ENCODE measurements around the gene KLK15. TPM values are rescaled to one million over a fixed set of nuclear protein-coding genes. Genes with fewer than 3 reads are reported as not detected.

KLK15 gene
- total and polyA plus RNA-seq, 2 of the 4 experiments (the other 2 are of a cell fraction): not detected

GRCh38 chr19:50831026-50831396 is 2.4 kb downstream of the KLK15 start:
- dilution Hi-C loops (cut with HindIII; ENCODE audit: low sequenced_read_pairs, unreplicated experiment): no loop called here

More at GRCh38 chr19:50831026-50831396, 2.4 kb downstream of the KLK15 start:
- no TSS peak for BruUV-seq (replicated peaks)
- Histone ChIP-seq H4K20me1 (ENCODE audit: insufficient read depth, low read length) (no peaks in the 10 kb centered on the region), H3K9me1 (ENCODE audit: insufficient read depth, low read length) (no peaks in the 10 kb centered on the region), H3K36me3 (ENCODE audit: control insufficient read depth, insufficient read depth, low read length) (no peaks in the 10 kb centered on the region), H3K23ac (ENCODE audit: low read depth, low read length) (no peak overlapping the region), H4K8ac (ENCODE audit: low read depth in 2 of 2, low read length in 2 of 2) (no peak overlapping the region), H3K27me3 (ENCODE audit: control insufficient read depth, insufficient read depth, low read length) (peaks cover 1% of the 10 kb centered on the region; the same call in 1 of the 2 replicates), H3K18ac (ENCODE audit: low read depth, low read length) (no peak overlapping the region), H2BK120ac (ENCODE audit: low read depth, low read length) (no peak overlapping the region), H3K56ac (ENCODE audit: extremely low read depth, insufficient read depth, low read length) (no peak overlapping the region), H2AFZ (replicated peaks; ENCODE audit: low read length, poor library complexity) (no peak overlapping the region), H3K9me3 (ENCODE audit: control insufficient read depth, insufficient read depth, low read length) (no peaks in the 10 kb centered on the region), H3K4me2 (ENCODE audit: low read depth, low read length) (no peak overlapping the region), H2AK5ac (ENCODE audit: low read depth, low read length) (no peak overlapping the region), H3K4me1 (ENCODE audit: control insufficient read depth, insufficient read depth, low read length) (no peaks in the 10 kb centered on the region), H2BK20ac (ENCODE audit: low read depth, low read length) (no peak overlapping the region), H2BK15ac (ENCODE audit: low read depth, low read length) (no peak overlapping the region), H3K4ac (ENCODE audit: low read depth, low read length) (no peak overlapping the region), H3K27ac (ENCODE audit: insufficient read depth, low read length) (no peak overlapping the region), H2AK9ac (replicated peaks; ENCODE audit: low read depth, low read length, poor library complexity) (no peak overlapping the region), H3K79me1 (ENCODE audit: low read depth in 1 of 2, low read length in 2 of 2) (no peaks in the 10 kb centered on the region), H2BK5ac (ENCODE audit: low read depth, low read length, poor library complexity, severe bottlenecking) (no peak overlapping the region), H4K91ac (ENCODE audit: insufficient read depth, low read depth, low read length) (no peak overlapping the region), H3K14ac (replicated peaks; ENCODE audit: low read depth, low read length) (no peak overlapping the region), H3K9ac (ENCODE audit: low read depth, low read length) (no peak overlapping the region), H4K5ac (ENCODE audit: low read depth, low read length) (no peak overlapping the region), H3K4me3 (ENCODE audit: insufficient read depth, low read depth, low read length) (no peak overlapping the region)
- intact Hi-C loops (cut with micrococcal nuclease): no loop called here
- ATAC-seq (ENCODE audit: low read depth): no peak
- TF ChIP-seq CTCF (conservative IDR thresholded peaks at IDR 0.05; ENCODE audit: low read depth, low read length) (no peak), SMC3 (IDR thresholded peaks at IDR 0.05; ENCODE audit: low read depth, low read length) (no peak), MAFK (IDR thresholded peaks at IDR 0.05; ENCODE audit: low read depth, low read length) (no peak), MXI1 (IDR thresholded peaks at IDR 0.05; ENCODE audit: borderline replicate concordance, low read depth, low read length) (no peak), NFE2L2 (IDR thresholded peaks at IDR 0.05; ENCODE audit: low read depth, low read length) (no peak), MAZ (IDR thresholded peaks at IDR 0.05; ENCODE audit: borderline replicate concordance, low read depth, low read length) (no peak), RFX5 (IDR thresholded peaks at IDR 0.05; ENCODE audit: low read depth, low read length) (no peak), CHD1 (IDR thresholded peaks at IDR 0.05; ENCODE audit: low read depth, low read length) (no peak), RCOR1 (IDR thresholded peaks at IDR 0.05; ENCODE audit: insufficient replicate concordance, low read length) (no peak), CEBPB (IDR thresholded peaks at IDR 0.05; ENCODE audit: low read depth, low read length) (no peak), RAD21 (IDR thresholded peaks at IDR 0.05; ENCODE audit: low read length) (no peak), USF2 (IDR thresholded peaks at IDR 0.05; ENCODE audit: low read depth, low read length) (no peak), FOS (IDR thresholded peaks at IDR 0.05; ENCODE audit: low read depth, low read length) (no peak), ELK1 (IDR thresholded peaks at IDR 0.05; ENCODE audit: borderline replicate concordance, low read depth, low read length) (no peak), POLR2A (IDR thresholded peaks at IDR 0.05; ENCODE audit: low read depth, low read length) (no peak)
- ChIA-PET POLR2A (ENCODE audit: unreplicated experiment) (no interaction called here), CTCF (no interaction called here)
- WGBS, 2 experiments (ENCODE audit: extremely low coverage in 2 of 2, insufficient read length in 1 of 2): 49% methylated on average over 4 of the region's 7 CpGs; no CpG with 5 or more reads in 1 of the 2 experiments
- in situ Hi-C loops (cut with MboI; ENCODE audit: low sequenced_read_pairs): no loop called here
- no peak for DNase-seq

All from IMR-90 (cell line).